ENCODE data around the gene C5orf22. TPM values are rescaled to one million over a fixed set of nuclear protein-coding genes. Genes with fewer than 3 reads are reported as not detected.
"Not testable (repeated sequence)": the region's sequence is repeated elsewhere in the genome, so short reads cannot be mapped to it uniquely, and the experiment has no call there.

Gene C5orf22
- total and polyA plus RNA-seq, 3 donors from 2014 or later, result 11.0 to 15.0 (median 14.4) TPM

DNA sequence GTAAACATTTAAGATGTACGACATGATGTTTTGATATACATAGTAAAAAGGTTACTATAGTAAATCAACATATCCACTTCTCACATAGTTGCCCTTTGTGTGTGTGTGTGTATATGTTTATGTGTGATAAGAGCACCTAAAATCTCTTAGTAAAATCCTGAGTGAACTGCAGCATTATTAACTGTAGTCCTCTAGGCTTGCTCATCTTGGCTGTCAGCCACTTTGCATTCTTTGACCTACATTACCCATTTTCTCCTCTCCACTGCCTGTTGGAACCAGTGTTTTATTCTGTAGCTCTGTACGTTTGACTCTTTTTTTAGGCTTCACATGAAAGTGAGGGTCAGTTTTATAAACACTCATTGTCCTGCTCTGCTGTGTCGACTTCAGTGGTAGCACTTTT lies 24.4 kb downstream of the C5orf22 start:
- Histone ChIP-seq H3K27ac (no peak overlapping the region), H3K4me3 (no peak overlapping the region), H3K36me3 (ENCODE audit: low read depth, missing control alignments) (no peaks in the 10 kb centered on the region), H3K27me3 (no peaks in the 10 kb centered on the region), H3K4me1 (no peaks in the 10 kb centered on the region), H3K9me3 (no peaks in the 10 kb centered on the region)
- intact Hi-C loops (cut with DNase I; ENCODE audit: low total_unique reads), result no loop called here
- DNase-seq, result no peak
- TF ChIP-seq CTCF (IDR thresholded peaks at IDR 0.05) (no peak), POLR2A (IDR thresholded peaks at IDR 0.05) (no peak)
- 38 to 80% methylated on average over 3 of the region's 3 CpGs for WGBS, 2 donors

GRCh38 chr5:31559942-31560341 lies 27.8 kb downstream of the C5orf22 start:
- H3K36me3 ChIP-seq (ENCODE audit: low read depth, missing control alignments), result no peaks in the 10 kb centered on the region
- H3K27me3 ChIP-seq, result no peaks in the 10 kb centered on the region
- H3K4me3 ChIP-seq, result no peak overlapping the region
- H3K9me3 ChIP-seq, result no peaks in the 10 kb centered on the region
- intact Hi-C loops (cut with DNase I; ENCODE audit: low total_unique reads), result no loop called here
- 89 to 97% methylated on average over 3 of the region's 3 CpGs for WGBS, 2 donors
- H3K27ac ChIP-seq, result no peak overlapping the region
- TF ChIP-seq CTCF (IDR thresholded peaks at IDR 0.05) (no peak), POLR2A (IDR thresholded peaks at IDR 0.05) (no peak)
- H3K4me1 ChIP-seq, result no peaks in the 10 kb centered on the region
- no peak for DNase-seq

DNA sequence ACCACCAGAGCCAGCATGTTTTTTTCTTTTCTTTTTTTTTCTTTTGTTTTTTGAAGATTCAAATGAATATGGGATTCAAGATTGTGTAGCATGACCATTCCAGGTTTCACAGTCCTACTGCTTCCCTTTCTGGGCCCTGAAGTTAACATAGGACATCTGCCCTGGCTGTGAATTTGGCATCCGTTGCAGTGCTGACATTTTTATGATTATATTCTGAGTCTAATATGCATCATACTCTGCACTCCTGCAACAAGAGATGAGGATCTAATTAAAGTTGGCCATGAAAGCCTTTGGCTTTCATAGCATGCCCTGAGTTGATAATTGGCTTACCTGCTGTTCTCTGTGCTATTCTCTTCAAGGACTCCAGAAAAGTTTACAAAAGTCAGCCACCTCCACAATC lies 29.8 kb downstream of the C5orf22 start:
- intact Hi-C loops (cut with DNase I; ENCODE audit: low total_unique reads), result no loop called here
- WGBS, 2 donors, result 61 to 88% methylated on average over 1 of the region's 1 CpG

DNA sequence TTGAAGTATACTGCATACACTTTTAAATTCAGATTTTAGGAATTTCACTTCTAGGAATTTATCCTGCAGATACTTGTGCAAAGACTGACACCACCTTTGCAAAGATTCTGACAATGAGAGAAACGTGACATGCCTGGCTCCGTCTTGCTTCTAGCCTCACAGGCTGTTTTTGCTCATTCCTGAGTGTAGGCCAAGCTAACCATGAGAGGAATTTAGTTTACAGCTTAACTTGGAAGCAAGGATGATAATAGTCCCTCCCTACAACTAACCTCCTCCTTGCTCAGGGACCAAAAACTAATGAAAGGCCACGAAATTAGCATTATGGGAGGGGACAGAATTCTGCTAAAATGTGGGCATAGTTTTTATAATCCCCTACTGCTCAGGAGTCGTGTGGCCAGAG lies 31.1 kb downstream of the C5orf22 start:
- no peak overlapping the region for H3K27ac ChIP-seq
- TF ChIP-seq CTCF (IDR thresholded peaks at IDR 0.05), result no peak
- no peak for TF ChIP-seq POLR2A (IDR thresholded peaks at IDR 0.05)
- WGBS, 2 donors, result 65 to 73% methylated on average over 4 of the region's 4 CpGs
- no peaks in the 10 kb centered on the region for H3K9me3 ChIP-seq
- intact Hi-C loops (cut with DNase I; ENCODE audit: low total_unique reads), result no loop called here
- DNase-seq, result no peak
- no peaks in the 10 kb centered on the region for H3K27me3 ChIP-seq
- H3K36me3 ChIP-seq (ENCODE audit: low read depth, missing control alignments), result no peaks in the 10 kb centered on the region
- H3K4me3 ChIP-seq, result no peak overlapping the region
- no peaks in the 10 kb centered on the region for H3K4me1 ChIP-seq

More for the DNA sequence above, 29.8 kb downstream of the C5orf22 start:
- Histone ChIP-seq H3K27me3 (no peaks in the 10 kb centered on the region), H3K4me1 (no peaks in the 10 kb centered on the region), H3K36me3 (ENCODE audit: low read depth, missing control alignments) (no peaks in the 10 kb centered on the region), H3K9me3 (no peaks in the 10 kb centered on the region), H3K4me3 (no peak overlapping the region), H3K27ac (no peak overlapping the region)
- no peak for DNase-seq
- TF ChIP-seq CTCF (IDR thresholded peaks at IDR 0.05), result no peak
- TF ChIP-seq POLR2A (IDR thresholded peaks at IDR 0.05), result no peak

- intact Hi-C loops (cut with DNase I; ENCODE audit: low total_unique reads); DNase-seq; H3K27ac ChIP-seq; H3K4me1 ChIP-seq; H3K36me3 ChIP-seq (ENCODE audit: low read depth, missing control alignments); H3K4me3 ChIP-seq; H3K9me3 ChIP-seq; H3K27me3 ChIP-seq: not testable (repeated sequence)
- WGBS, 2 donors, result 81 to 94% methylated on average over 3 of the region's 3 CpGs
These were observed 34.3 kb downstream of the C5orf22 start for GRCh38 chr5:31566362-31566761.

All from testis (tissue), 3 donors.